Measurements from ENCODE around the gene OR4D6.

DNA sequence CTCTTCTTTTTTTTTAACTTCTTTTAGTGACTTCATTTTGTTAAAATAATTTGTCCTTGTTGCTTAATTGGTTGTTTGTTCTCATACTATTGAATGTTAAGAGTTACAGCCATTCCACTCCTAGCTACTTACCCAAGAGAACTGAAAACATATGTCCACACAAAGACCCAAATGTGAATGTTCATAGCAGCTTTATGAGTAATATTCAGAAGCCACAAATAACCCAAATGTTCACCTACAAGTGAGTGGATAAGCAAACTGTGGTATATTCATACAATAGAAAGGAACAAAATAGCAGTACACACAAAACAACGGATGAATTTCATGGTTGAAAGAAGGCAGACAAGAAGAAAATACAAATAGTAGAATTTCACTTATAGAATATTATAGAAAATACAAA is 45.2 kb downstream of the OR4D6 start:
- TF ChIP-seq, protein P1, sequence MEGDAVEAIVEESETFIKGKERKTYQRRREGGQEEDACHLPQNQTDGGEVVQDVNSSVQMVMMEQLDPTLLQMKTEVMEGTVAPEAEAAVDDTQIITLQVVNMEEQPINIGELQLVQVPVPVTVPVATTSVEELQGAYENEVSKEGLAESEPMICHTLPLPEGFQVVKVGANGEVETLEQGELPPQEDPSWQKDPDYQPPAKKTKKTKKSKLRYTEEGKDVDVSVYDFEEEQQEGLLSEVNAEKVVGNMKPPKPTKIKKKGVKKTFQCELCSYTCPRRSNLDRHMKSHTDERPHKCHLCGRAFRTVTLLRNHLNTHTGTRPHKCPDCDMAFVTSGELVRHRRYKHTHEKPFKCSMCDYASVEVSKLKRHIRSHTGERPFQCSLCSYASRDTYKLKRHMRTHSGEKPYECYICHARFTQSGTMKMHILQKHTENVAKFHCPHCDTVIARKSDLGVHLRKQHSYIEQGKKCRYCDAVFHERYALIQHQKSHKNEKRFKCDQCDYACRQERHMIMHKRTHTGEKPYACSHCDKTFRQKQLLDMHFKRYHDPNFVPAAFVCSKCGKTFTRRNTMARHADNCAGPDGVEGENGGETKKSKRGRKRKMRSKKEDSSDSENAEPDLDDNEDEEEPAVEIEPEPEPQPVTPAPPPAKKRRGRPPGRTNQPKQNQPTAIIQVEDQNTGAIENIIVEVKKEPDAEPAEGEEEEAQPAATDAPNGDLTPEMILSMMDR (IDR thresholded peaks at IDR 0.05; ENCODE audit: low read length) = no peak
- TF ChIP-seq EZH2 (IDR thresholded peaks at IDR 0.05; ENCODE audit: borderline replicate concordance, low read length) = no peak
